GOT3 (cell line): ENCODE measurements around the gene ASTN2.

Experiments
- DNase-seq: peaks from one replicate; lab custom pipeline; 2025; ENCODE audit warnings: mixed read lengths; lab: John Stamatoyannopoulos, UW

ASTN2 gene

DNA sequence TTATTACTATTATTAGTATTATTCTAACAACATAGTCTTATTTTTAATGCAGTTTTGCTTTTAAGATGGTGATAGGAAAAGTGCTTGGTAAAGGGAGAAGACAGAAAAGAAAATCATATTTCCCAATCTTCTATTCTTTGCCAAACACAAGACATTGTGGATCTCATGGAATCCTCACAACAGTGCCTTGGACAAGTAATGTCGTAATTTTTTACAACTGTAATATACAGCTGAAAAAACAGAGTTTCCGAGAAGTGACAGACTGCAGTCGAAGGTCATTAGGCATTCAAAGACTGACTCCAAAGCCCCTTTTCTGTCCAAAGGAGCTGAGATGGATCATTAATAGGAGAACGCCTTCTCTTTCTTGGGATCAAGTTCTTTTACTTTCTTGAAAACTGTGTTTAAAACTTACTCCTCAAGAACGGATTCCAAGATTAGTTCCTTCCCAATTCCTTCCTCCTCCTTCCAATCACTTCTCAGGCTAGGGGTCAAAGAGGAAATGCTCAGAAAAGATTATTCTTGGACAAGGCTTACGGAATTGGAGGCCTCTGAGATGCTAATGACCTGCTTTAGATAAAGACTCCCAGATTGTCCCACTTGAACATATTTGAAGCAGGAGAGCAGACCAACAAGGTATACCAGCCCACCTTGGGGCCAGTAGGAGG is 752.1 kb downstream of the ASTN2 start:
- DNase-seq, result no peak

DNA sequence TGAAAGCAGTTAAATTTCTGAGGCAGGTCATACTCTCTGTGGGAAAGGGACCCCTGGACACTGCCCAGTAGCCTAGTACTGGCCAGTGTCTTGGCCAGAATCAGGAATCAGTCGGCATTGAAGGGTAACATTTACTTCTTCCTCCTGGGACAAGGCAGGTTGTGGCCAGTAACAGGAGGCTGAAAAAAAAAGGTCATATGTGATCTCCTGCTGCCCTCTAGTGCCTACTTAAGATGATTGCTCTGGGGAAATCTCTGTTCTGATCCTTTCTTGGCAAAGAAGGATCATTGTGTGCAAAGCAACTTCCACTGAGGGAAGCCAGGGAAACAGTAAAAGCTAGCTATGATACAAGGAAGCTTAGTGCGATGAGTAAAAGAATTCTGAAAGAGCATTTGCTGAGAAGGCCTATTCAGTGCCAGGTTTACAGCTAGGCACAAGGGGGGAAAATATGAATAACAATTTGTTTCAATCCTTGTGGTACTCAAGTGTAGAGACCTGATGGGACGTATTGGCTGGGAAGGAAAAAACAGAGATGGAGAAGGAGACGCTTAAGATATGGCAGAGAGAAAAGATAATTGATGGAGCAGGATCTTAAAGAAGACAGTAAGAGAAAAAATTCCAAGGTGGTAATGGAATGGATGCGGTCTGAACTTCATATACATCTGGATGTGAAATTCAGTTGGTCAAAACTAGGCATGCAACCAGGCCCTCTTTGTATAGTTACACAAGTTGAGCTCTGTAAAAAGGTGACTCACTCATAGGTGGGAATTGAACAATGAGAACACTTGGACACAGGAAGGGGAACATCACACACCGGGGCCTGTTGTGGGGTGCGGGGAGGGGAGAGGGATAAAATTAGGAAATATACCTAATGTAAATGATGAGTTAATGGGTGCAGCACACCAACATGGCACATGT is 753.6 kb downstream of the ASTN2 start:
- no peak for DNase-seq

GRCh38 chr9:116658265-116658664 is 756.6 kb downstream of the ASTN2 start:
- no peak for DNase-seq

DNA sequence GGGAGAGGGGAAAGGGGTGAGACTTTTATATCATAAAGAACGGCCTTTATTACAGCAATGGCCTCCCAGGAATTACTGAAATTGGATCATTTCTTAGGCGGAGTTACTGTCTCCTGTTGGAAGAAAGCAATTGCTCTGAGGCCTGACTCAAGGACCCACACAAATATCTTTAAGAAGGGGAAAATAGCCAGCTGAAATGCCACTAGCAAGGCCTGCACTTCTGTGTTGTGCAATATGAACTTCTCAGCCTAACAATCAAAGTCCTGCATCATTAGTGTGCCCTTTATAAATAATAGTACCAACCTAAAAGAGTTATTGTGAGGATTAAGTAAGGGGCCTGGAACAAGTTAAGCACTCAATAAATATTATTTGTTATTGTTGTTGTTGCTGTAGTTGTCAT is 757.9 kb downstream of the ASTN2 start:
- DNase-seq, result no peak

GRCh38 chr9:116656501-116656971 is 758.3 kb downstream of the ASTN2 start:
- no peak for DNase-seq

DNA sequence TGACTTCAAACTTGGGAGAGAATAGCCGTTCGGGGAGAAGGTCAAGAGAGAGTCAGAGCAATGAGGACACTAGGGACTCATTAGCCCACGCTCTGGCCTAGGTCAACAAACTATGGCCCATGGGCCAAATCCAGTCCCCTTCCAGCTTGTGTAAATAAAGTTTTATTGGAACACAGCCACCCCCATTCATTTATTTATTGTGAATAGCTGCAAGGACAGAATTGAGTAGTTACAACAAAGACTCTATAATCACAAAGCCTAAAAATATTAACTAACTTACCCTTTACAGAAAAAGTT is 760.9 kb downstream of the ASTN2 start:
- DNase-seq, result no peak

DNA sequence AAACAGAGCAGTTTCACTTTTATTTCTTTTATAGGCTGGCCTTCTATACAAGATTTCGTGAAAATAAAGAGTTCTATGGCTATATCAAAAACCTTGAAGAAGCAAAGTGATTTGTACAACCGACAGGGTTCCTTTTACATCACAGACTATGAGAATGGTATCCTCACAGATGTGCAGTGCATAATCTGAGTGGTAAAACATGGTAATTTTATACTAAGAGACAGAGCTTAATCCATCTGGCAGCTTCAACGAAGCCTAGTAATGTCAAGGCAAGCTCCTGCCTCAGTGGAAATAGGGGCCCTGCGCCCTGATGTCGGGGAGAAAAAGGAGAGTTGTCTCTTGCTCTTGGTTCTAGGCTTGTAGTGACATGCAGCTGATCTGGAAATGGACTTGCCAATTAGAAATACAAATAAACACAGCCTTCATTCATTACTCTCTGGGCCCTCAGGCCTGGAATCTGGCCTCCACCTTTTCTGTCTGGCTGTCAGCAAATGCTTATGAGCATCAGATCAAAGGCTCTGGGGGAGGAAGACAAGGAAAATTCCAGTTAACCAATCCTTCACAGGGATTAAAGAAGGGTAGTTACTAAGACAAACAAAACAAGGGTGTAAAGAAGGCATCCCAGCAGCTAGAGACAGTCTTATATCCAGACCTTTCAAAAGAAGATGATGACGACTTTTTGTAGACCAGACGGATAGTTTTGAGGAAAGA is 761.4 kb downstream of the ASTN2 start:
- DNase-seq, result no peak

DNA sequence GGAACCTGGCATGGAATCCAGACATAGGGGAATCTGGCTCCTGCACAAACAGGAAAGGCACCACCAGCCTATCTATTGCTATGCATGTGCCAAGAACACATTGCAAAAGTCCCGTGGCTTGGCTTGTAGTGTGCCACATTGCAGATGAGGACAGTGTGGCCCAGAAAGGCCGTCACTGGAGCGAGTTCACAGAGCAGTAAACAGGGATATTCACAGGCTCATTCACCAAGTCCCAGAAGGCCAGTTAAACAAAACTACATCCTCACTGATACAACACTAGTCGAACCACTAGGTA is 767.4 kb downstream of the ASTN2 start:
- no peak for DNase-seq

DNA sequence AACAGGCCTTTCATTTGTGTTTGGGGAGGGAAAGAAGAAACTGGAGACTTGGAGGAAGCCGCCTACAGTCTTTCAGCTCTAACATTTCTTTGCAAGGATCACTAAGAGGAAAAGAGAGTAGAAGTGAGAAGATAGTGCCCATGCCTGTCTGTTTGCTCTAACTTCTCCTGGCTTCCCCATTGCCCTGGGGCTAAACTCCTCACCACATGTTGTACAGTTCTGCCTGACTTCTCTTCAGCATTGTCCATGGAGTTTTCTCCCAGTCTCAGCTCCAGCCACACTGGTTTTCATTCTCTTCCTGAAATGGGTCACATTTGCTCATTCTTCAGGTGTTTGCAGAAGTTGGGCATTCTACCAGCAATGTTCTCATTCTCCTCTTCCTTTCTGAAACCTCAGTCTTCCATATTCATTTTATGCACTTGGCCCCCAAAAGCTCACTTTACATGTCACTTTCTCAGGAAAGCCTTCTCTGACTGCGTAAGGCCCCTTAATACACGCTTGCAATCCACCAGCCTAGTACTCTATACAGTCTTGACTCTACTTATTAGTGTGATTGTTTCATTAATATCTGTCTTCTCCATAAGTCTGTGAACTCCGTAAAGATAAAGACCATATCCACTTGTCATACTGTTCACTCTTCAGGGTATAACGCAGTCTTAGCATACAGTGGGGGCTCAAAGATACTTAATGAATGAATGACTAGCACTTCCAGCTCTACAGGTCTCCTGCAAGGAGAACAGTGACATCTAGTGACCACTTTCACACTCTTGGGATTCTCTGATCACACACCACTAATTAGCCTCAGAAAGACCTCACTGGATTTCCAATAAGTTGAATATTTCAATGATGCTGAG is 768.0 kb downstream of the ASTN2 start:
- no peak for DNase-seq

DNA sequence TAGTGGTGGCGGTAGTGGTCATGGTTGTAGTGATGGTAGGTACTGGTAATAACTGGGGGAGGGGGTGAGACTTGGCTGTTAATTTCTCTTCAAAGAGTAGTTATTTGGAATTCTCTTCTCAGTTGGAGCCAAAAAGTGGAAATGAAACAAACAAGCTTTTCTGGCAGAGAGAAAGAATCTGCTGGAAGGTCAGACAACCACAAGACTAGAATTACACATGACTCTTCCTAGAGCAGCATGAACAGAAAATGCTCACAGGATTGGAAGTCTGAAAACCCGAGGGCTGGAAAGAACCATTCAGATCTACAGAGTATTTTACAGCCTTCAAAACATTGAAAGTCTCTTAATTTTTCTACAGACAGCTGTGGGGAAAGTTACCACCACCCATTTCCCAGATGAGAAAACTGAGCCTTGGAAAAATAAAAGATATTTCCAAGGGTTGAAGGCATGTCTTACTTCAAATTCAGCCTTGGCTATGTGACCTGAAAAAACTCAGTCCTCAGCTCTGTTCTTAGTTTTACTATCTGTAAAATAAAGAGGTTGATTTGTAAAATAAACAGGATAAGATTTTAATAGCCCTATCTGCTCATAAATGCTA is 770.7 kb downstream of the ASTN2 start:
- no peak for DNase-seq

GRCh38 chr9:116643691-116644090 is 771.2 kb downstream of the ASTN2 start:
- DNase-seq, result no peak

DNA sequence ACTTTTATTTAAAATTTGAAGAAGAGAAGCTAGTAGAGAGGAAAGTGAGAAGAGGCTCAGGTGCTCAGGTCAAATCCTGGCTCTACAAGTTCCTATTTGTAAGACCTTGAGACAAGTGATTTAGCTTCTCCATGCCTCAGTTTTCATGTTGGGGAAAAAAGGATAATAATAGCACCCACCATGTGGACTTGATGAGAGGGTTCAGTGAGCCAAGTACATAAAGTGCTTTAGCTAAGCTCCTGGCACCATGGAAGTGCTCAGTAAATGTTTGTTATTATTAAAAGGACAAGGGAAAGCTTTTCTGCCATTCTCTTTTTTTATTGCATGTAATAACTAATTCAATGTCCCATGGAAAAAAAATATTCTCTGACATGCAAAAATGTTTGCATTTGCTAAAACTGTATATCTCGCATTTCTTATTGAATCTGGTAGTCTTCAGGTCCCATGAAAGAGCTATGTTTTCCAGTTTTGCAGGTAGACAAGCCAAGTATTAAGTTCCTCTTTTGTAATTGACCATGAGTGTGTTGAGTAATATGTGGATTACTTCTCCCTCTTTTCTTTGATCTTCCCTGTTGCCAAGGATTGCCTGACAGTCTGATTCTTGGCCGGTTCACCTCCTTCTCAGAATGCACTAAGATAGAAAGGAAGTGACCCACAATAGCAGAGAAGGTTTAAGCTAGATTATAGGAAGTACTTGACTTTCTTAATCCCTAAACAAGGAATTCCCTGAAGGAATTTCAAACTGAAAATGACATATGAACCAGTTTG is 773.4 kb downstream of the ASTN2 start:
- DNase-seq, result no peak

DNA sequence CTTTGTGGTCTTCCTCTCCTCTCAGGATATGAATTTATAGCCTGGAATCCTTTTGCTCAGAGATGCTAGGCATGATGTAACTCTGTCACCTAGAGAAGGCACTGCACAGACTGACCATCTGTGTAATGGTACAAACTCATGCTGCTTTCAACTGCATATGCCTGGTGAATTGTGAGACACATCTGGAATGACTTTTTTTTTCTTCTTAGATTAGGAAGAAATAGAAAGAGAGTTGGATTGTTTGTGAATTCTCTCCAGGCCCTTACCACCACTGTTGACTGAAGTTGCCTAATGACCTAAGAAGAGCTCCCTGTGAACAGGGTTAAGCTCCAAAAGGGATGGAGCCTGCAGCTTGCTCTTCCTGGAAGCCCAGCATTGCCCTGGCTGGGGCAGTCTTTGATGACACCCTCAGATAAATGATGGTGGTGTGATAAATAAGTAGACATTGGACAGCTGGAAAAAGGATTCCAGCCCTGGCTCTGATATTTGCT is 775.6 kb downstream of the ASTN2 start:
- no peak for DNase-seq

GRCh38 chr9:116635908-116636307 is 778.9 kb downstream of the ASTN2 start:
- no peak for DNase-seq

DNA sequence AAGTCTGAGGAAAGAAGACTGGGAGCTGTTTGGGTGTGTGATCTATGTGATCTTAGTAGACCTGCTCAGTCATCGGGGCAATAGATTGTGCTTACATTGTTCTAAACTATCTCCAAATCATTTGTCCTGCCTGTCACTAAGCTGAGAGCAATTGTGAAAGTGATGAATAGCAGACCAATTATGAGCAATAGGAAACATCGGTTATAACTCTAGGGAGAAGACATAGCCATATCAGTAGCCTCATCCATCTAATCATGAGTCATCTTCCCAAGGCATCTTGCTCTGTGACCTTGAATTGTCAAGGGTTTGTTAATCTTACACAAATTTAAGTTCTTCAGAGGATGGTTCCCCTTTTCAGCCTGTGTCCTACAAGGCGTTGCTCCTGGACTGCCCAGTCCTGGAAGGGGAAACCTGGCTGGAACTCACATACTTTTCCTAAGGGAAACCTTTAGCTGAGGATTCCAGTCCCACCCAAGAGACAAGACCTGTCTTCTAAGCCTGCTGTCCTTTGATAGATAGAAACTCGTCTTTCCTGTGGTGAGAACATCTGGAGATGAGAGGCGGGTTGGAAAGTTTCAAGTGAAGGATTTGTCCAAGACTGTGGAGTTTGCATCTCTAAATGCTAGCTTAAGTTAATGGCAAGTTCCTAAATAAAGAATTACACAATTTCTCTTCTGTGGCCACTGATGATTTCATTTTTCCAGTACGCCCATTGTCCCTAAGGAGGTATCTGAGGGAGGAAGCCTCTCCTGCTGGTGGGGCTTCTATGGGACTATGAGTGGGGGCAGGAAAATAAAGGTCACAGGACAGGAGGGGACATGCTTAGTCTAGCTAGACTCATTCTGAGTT is 781.6 kb downstream of the ASTN2 start:
- DNase-seq, result no peak

DNA sequence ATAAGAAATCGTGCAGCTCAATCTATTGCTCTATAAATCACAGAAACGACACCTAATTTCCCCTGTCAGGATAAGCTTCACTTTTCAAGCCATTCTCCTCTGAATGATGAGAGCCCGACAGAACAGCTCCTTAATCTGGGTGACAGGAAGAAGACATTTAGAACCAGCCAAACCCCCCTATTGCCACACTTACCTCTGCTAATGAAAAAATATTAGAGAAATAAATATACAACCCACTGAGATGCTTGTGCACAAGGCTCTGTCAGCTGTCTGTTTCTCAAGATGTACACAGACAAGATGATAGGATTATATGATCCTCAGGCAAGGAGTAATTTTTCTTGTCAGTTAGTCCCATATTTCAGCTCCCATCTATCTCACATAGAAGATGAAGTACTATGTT is 785.2 kb downstream of the ASTN2 start:
- DNase-seq, result no peak

GRCh38 chr9:116628716-116629115 is 786.1 kb downstream of the ASTN2 start:
- no peak for DNase-seq

GRCh38 chr9:116627433-116627832 is 787.4 kb downstream of the ASTN2 start:
- no peak for DNase-seq

- no peak for DNase-seq
Measured at GRCh38 chr9:116626762-116627161, 788.1 kb downstream of the ASTN2 start.

- no peak for DNase-seq
Measured at GRCh38 chr9:116623715-116624114, 791.1 kb downstream of the ASTN2 start.
